ENCODE data around the gene GRIK4. TPM values are rescaled to one million over a fixed set of nuclear protein-coding genes. Genes with fewer than 3 reads are reported as not detected.

Gene GRIK4
- total and polyA plus RNA-seq, 8 donors = 0.76 to 10.1 (median 7.7) TPM

DNA sequence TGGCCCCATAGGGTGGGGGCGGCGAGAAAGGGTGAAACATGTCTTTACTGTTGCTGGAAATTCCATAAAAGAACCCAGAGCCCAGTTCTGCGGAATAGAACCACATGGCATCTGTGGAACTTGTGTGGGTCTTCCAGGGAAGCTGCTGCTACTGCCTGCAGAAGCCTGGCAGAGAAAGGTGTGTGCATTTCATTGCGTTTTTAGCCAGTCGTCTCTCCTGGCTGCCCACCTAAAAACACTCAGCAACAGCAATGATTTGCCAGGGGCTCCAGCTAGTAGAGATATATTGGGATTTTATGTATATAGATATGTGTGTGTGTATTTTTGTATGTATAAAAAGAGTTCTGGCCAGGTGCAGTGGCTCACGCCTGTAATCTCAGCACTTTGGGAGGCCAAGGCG is 385.1 kb downstream of the GRIK4 start:
- TF ChIP-seq, protein P1, sequence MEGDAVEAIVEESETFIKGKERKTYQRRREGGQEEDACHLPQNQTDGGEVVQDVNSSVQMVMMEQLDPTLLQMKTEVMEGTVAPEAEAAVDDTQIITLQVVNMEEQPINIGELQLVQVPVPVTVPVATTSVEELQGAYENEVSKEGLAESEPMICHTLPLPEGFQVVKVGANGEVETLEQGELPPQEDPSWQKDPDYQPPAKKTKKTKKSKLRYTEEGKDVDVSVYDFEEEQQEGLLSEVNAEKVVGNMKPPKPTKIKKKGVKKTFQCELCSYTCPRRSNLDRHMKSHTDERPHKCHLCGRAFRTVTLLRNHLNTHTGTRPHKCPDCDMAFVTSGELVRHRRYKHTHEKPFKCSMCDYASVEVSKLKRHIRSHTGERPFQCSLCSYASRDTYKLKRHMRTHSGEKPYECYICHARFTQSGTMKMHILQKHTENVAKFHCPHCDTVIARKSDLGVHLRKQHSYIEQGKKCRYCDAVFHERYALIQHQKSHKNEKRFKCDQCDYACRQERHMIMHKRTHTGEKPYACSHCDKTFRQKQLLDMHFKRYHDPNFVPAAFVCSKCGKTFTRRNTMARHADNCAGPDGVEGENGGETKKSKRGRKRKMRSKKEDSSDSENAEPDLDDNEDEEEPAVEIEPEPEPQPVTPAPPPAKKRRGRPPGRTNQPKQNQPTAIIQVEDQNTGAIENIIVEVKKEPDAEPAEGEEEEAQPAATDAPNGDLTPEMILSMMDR (IDR thresholded peaks at IDR 0.05) = no peak

GRCh38 chr11:120898568-120898967 is 387.0 kb downstream of the GRIK4 start:
- no peaks in the 10 kb centered on the region for H3K9me3 ChIP-seq
- TF ChIP-seq, protein P1 (IDR thresholded peaks at IDR 0.05) = no peak
- no peak overlapping the region for H3K27ac ChIP-seq
- H3K4me1 ChIP-seq = no peaks in the 10 kb centered on the region
- H3K36me3 ChIP-seq = no peaks in the 10 kb centered on the region
- no peak for DNase-seq
- ATAC-seq = no peak
- H3K4me3 ChIP-seq = no peak overlapping the region
- H3K27me3 ChIP-seq = peaks cover 0 to 17% of the 10 kb centered on the region in 2 donors
- intact Hi-C loops (cut with DNase I) = no loop called here

More for the DNA sequence above, 385.1 kb downstream of the GRIK4 start:
- no peaks in the 10 kb centered on the region for H3K4me1 ChIP-seq
- ATAC-seq = no peak
- no peak overlapping the region for H3K27ac ChIP-seq
- peaks cover 0 to 14% of the 10 kb centered on the region in 2 donors for H3K27me3 ChIP-seq
- DNase-seq = no peak
- no peaks in the 10 kb centered on the region for H3K9me3 ChIP-seq
- intact Hi-C loops (cut with DNase I) = no loop called here
- H3K4me3 ChIP-seq = no peak overlapping the region
- no peaks in the 10 kb centered on the region for H3K36me3 ChIP-seq

DNA sequence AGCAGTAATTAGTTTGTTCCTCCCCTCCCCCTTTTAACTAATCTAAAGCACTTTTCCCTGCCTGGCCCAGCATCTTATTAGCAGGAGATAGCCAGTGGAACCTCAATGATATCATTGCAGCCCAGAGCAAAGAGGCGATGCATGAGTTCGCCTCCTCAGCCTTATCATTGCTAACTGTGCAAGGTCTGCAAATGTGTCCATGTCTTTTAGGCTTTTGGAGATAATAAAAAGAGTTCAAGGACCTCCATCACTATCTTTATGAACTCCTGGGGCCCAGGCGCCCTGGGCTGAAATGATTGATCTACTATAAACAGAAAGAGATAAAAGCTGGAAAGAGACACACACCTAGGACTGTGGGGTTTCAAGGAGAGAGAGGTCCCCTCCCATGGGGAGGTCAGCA is 388.2 kb downstream of the GRIK4 start:
- ATAC-seq = no peak
- intact Hi-C loops (cut with DNase I) = no loop called here

DNA sequence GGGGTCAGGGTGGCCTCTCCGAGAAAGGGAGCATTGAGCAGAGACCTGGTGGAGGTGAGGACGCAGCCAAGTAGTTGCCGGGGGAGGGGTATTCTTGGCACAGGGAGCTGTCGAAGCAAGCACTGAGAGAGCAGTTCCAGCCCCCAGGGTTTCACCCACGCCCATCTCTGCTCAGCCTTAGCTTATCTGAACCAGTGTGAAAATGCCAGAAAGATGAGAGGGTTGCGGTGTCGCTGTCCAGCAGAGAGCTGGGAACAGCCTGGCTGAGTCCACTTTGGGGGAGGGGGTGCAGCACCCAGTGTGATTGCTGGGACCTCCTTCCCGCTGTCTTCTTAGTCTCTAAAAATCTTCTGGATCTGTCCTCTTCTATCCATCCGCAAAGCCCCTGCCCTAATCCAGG is 389.1 kb downstream of the GRIK4 start:
- ATAC-seq (no peak), DNase-seq (no peak)
- Histone ChIP-seq H3K27me3 (peaks cover 0 to 23% of the 10 kb centered on the region in 2 donors), H3K27ac (no peak overlapping the region), H3K4me1 (no peaks in the 10 kb centered on the region), H3K36me3 (no peaks in the 10 kb centered on the region), H3K4me3 (no peak overlapping the region), H3K9me3 (no peaks in the 10 kb centered on the region)
- TF ChIP-seq, protein P1 (IDR thresholded peaks at IDR 0.05) = no peak
- intact Hi-C loops (cut with DNase I) = no loop called here

More for the DNA sequence above, 388.2 kb downstream of the GRIK4 start:
- no peaks in the 10 kb centered on the region for H3K36me3 ChIP-seq
- no peaks in the 10 kb centered on the region for H3K9me3 ChIP-seq
- no peak overlapping the region for H3K27ac ChIP-seq
- TF ChIP-seq, protein P1 (IDR thresholded peaks at IDR 0.05) = no peak
- DNase-seq = no peak
- no peak overlapping the region for H3K4me3 ChIP-seq
- no peaks in the 10 kb centered on the region for H3K4me1 ChIP-seq
- peaks cover 0 to 23% of the 10 kb centered on the region in 2 donors for H3K27me3 ChIP-seq

DNA sequence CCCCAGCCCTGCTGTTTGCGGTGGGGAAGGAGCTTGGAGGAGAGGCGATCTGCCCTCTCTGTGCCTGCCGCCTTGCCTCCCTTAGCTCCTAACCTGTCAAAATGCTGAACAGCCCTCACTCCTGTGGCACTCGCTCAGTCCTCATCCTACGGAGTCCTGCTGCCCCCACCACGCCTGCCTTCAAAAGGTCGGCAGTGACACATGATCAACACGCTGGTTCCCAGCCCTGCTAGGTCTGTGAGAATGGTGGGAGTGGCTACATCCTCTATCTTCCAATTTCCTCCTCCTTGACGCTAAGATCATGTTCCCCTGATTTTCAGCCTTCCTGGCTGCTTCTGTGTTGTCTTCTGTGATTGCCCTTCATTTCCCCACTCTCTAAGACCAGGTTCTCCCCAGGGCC is 392.1 kb downstream of the GRIK4 start:
- intact Hi-C loops (cut with DNase I) = no loop called here
- no peak overlapping the region for H3K27ac ChIP-seq
- H3K4me3 ChIP-seq = no peak overlapping the region
- no peaks in the 10 kb centered on the region for H3K36me3 ChIP-seq
- peaks cover 0 to 23% of the 10 kb centered on the region in 2 donors for H3K27me3 ChIP-seq
- TF ChIP-seq, protein P1 (IDR thresholded peaks at IDR 0.05) = no peak
- no peak for DNase-seq
- ATAC-seq = no peak
- no peaks in the 10 kb centered on the region for H3K9me3 ChIP-seq
- H3K4me1 ChIP-seq = no peaks in the 10 kb centered on the region
